GM06990 (cell line): ENCODE data around the gene GTF2A1.

Experiments
- DNase-seq: peaks from one replicate; pipeline ENCODE4 v3.0.0-alpha.2; 2011; ENCODE audit not compliant: insufficient read length; ENCODE audit errors: extremely low read depth
- H3K27me3 ChIP-seq: replicated peaks from 2 replicates; pipeline ENCODE4 v1.6.0; 2011; ENCODE audit warnings: low read length; ENCODE audit not compliant: control insufficient read depth, insufficient read depth
- H3K36me3 ChIP-seq: 2 replicates; pipeline ENCODE4 v1.5.1; 2011; ENCODE audit warnings: low read length; ENCODE audit not compliant: control insufficient read depth, insufficient read depth
- H3K4me3 ChIP-seq: replicated peaks from 2 replicates; pipeline ENCODE4 v1.5.1; 2011; ENCODE audit warnings: low read depth, mild to moderate bottlenecking, control low read depth, low read length
- TF ChIP-seq, protein P1 (sequence below): IDR thresholded peaks from 2 replicates; pipeline ENCODE4 v1.5.1; 2011; ENCODE audit warnings: low read length, control low read depth, mild to moderate bottlenecking, inconsistent platforms; ENCODE audit not compliant: insufficient read depth, poor library complexity, severe bottlenecking

Gene GTF2A1

GRCh38 chr14:81172353-81172752 lies 48.4 kb downstream of the GTF2A1 start:
- H3K4me3 ChIP-seq, result no peak overlapping the region
- DNase-seq, result peak; percentile 18
- H3K36me3 ChIP-seq, result no peaks in the 10 kb centered on the region
- TF ChIP-seq, protein P1, sequence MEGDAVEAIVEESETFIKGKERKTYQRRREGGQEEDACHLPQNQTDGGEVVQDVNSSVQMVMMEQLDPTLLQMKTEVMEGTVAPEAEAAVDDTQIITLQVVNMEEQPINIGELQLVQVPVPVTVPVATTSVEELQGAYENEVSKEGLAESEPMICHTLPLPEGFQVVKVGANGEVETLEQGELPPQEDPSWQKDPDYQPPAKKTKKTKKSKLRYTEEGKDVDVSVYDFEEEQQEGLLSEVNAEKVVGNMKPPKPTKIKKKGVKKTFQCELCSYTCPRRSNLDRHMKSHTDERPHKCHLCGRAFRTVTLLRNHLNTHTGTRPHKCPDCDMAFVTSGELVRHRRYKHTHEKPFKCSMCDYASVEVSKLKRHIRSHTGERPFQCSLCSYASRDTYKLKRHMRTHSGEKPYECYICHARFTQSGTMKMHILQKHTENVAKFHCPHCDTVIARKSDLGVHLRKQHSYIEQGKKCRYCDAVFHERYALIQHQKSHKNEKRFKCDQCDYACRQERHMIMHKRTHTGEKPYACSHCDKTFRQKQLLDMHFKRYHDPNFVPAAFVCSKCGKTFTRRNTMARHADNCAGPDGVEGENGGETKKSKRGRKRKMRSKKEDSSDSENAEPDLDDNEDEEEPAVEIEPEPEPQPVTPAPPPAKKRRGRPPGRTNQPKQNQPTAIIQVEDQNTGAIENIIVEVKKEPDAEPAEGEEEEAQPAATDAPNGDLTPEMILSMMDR, result no peak
- H3K27me3 ChIP-seq, result no peaks in the 10 kb centered on the region

- Histone ChIP-seq H3K4me3 (no peak overlapping the region; the same call in 1 of the 2 replicates), H3K27me3 (no peaks in the 10 kb centered on the region), H3K36me3 (no peaks in the 10 kb centered on the region)
- TF ChIP-seq, protein P1, result no peak
- no peak for DNase-seq
These were observed 49.9 kb downstream of the GTF2A1 start for GRCh38 chr14:81170829-81171195.

GRCh38 chr14:81170104-81170828 lies 50.5 kb downstream of the GTF2A1 start:
- H3K36me3 ChIP-seq, result no peaks in the 10 kb centered on the region
- TF ChIP-seq, protein P1, result peak; percentile 85
- H3K4me3 ChIP-seq, result peak overlapping the region; percentile 80
- peak; percentile 88 for DNase-seq
- no peaks in the 10 kb centered on the region for H3K27me3 ChIP-seq

DNA sequence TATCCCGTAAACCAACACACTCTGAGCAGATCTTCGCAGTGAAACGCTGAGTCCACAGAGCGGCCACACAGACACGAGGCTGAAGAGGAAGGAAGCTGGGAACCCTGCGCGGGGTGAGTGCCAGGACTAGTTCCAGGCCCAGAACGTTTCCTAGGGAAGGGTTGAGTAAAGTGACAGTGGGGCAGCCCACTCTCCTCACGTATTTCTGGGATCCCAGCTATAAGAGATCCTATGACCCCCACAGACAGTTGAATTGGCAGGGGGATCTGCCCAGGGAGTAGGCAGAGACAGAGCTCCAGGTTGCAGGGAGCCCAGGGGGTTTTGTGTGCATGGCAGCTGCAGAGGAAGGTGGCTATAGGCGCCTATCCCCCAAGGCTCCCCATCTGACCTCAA lies 51.1 kb downstream of the GTF2A1 start:
- H3K4me3 ChIP-seq, result peak overlapping the region; percentile 80
- DNase-seq, result no peak
- TF ChIP-seq, protein P1, result no peak

GRCh38 chr14:81169267-81169666 lies 51.5 kb downstream of the GTF2A1 start:
- TF ChIP-seq, protein P1, result no peak
- no peaks in the 10 kb centered on the region for H3K36me3 ChIP-seq
- no peak for DNase-seq
- peak overlapping the region; percentile 80 for H3K4me3 ChIP-seq
- H3K27me3 ChIP-seq, result no peaks in the 10 kb centered on the region

More for the DNA sequence above, 51.1 kb downstream of the GTF2A1 start:
- H3K27me3 ChIP-seq, result no peaks in the 10 kb centered on the region
- no peaks in the 10 kb centered on the region for H3K36me3 ChIP-seq
